Stimulated activated CD8-positive, alpha-beta memory T cell treated with anti-CD3 and anti-CD28 coated beads, Interleukin-2, amount 100 ng/mL, for 1 hour (primary cell): ENCODE results near the gene TRMT112.
"Not testable (repeated sequence)": the region's sequence is repeated elsewhere in the genome, so short reads cannot be mapped to it uniquely, and the experiment has no call there.

Experiments
- DNase-seq, 2 donors: peaks; one replicate each; pipeline ENCODE4 v3.0.0-alpha.2; 2020; ENCODE audit warnings: low read depth in 2 of 2

Gene TRMT112

DNA sequence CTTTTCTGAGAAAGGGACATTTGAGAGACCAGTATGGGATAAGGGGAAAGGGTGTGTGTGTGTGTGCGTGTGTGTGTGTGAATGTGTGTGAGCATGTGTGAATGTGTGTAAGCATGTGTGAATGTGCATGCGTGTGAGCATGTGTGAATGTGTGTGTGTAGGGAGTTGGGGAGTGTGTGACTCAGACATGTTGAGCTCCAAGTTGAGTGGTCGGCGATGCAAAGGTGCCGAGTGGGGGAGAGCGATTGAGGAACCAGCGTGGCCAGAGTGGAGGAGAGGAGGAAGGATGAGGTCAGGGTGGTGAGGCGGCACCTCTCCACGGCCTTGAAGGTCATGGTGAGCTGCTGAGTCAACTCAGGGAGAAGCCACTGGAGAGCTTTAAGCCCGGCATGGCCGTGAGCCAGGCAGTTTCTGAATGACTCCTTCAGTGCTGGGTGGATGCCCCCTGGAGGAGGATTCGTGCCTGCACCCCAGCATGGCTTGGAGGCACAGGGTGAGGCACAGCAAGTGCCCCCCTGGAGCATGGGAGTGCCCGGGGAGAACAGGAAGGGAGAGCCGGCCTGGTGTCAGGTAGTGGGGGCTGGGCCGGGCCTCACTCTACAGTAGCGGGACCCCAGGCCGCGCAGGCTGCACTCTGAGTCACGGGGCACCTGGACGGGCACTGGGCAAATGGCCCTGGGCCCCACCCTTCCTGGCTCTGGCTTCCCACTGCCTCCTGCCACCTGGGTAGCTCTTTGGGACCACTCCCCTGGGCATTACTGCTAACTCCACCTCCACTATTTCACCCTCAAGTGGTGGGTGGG lies 14.4 kb upstream of the TRMT112 start:
- DNase-seq: peak; percentile 45 to 55

- no peak for DNase-seq
Observed at GRCh38 chr11:64330888-64331287, 13.5 kb upstream of the TRMT112 start.

- no peak for DNase-seq
Observed at GRCh38 chr11:64327993-64328392, 10.6 kb upstream of the TRMT112 start.

DNA sequence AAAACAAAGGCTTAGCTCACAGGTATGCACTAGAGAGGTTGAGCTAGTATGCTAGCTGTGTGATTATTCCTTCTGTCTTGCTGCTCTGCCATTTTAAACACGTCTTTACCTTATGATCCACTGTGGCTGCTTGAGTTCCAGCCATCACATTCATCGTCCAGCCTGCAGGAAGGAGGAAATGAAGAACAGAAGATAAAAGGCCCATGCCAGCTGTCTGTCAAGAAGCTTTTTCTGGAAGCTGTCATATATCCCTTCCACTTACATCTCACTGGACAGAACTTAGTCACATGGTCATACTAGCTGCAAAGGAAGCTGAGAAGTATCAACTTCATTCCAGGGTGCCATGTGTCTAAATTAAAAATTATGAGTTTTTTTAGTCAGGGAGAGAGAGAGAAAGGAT lies 10.0 kb upstream of the TRMT112 start:
- no peak for DNase-seq

GRCh38 chr11:64324692-64325469 lies 7.5 kb upstream of the TRMT112 start:
- no peak for DNase-seq

DNA sequence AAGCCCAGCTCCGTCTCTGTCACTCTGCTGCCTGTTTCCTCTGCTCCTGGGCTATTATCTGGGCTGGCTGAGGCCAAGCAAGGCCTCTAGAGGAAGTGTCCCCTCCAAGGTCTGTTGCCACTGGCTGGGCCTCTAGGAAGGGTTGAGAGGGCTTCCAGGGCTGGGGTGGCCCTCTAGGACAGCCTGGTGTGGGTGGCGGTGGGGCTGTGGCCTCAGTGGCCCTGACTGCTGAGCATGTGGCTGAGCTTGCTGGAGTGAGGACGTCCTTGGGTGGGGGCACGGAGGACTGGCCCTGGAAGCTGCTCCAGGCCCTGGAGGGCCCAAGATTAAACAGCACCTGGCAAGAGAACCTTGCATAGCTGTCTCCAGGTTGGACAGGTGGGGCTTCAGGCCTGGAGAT lies 6.6 kb upstream of the TRMT112 start:
- not testable (repeated sequence) for DNase-seq

DNA sequence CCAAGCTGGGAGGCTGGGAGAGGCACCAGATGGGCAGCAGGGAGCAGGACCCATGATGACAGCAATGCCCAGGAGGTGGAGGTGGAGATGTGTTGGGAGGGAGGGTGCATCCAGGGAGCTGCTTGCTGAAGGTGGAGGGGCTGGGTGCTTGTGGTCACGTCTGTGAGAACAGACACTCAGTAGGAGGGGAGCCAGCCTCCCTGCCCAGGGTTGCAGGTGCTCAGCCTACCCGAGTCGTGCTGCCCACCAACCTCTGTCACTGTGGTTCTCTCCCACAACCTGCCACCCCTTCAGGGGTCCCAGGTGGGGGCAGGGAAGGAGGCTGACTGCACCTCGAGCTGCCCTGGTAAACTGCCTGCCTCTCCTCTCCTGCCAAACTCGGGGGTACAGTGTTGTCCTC lies 6.0 kb upstream of the TRMT112 start:
- no peak for DNase-seq

DNA sequence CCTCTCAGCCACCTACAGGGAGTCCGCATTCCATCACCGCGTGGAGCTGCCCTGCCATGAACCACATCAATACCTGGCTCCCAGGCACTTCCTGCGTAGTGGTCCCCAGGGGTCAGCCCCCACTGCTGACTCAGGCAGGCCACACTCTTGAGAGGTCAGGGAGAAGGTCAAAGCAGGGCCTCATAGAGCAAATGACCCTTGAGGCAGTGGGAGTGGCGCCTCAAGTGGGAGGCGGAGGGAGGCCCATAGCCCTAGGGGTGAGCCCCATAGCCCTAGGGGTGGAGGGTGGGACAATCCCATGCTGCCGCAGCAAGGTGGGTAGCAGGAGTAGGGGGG lies 5.5 kb upstream of the TRMT112 start:
- no peak for DNase-seq

DNA sequence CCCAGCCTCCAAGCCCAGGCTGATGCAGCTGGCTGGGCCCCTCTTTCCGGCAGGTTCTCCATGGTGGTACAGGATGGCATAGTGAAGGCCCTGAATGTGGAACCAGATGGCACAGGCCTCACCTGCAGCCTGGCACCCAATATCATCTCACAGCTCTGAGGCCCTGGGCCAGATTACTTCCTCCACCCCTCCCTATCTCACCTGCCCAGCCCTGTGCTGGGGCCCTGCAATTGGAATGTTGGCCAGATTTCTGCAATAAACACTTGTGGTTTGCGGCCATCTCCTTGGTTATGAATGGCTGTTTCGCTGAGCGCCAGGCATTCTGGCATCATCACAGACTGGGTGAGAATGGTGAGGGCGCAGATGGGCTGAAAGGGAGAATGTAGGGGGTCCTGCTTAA lies 4.2 kb upstream of the TRMT112 start:
- DNase-seq: no peak

- DNase-seq: no peak
Observed at GRCh38 chr11:64321026-64321425, 3.7 kb upstream of the TRMT112 start.

GRCh38 chr11:64320556-64320955 lies 3.2 kb upstream of the TRMT112 start:
- no peak for DNase-seq

DNA sequence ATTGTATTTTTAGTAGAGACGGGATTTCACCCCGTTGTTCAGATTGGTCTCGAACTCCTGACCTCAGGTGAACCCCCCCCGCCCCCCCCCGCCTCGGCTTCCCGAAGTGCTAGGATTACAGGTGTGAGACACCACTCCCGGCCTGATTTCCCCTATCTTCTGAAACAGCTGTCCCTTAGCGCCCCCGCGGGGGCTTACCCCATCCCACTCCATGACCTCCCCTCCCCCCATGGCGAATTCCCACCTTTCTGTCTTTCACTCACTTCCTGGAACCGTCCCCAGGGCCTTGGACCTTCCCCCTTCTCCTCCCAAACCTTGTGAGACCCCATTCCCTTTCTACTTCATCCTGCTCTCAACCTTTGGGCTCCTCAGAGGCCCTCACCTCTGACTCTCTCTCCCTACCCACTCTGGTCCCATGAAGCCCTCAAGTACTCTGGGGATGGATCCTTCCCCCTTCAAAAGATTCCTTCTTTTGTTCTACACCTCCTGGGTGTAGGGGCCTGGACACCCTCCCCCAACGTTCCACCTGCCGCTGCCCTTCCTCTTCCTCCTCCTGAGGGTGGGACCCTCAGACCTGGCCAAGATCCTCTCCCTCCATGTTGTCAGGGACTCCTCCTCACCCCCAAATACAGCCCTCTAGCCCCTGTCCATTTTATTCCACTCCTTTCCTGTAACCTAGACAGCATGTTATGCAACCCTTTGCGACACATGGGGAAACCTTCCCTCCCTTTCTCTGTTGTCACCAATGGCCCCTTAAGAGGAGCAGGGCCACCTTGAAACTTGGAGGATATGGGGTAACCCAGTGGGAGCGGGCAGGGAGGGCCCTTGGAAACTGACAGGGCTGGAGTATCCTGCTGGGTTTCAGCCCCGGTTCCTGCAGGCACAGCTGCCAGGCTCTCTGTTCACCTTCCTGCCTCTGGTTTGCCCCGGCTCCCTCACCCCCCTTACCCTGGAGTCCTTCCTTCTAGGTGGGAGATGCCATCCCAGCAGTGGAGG lies 1.7 kb upstream of the TRMT112 start:
- no peak for DNase-seq

- peak; percentile 87 to 88 for DNase-seq
Observed at GRCh38 chr11:64317961-64318765, 804 bp upstream of the TRMT112 start, which contains the start of gene PRDX5. Gene PRDX5, plus strand, starts transcription at chr11:64318121. Its CDS starts 95 bp downstream, at chr11:64318216.

DNA sequence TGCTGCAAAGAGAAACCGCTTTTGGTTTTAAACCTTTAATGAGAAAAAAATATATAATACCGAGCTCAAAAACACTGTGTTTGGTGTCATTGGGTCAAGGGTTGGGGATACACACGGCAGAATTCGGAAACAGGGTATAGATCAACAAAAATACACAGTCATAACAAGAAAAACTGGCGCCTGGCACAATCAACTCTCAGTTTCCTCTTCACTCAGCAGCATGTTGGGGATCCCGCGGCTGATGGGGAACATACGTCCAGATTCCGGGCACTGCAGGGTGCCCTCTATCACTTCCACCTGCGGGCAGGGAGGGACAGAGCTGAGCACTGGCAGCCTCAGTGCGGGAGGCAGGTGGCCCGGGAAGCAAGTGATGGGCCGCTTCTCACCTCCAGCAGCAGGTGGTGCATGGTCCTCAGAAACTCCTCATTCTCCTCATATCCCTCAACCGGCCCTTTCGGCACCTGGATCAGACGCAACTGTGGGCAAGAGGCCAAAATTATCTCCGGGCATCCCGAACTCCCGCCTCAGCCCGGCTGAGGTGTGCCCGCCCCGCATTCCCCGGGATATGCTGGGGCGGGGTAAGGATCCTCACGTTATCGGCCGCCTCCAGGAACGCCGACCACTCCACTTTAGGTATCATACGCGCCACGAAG lies 561 bp downstream of the TRMT112 start:
- no peak for DNase-seq

DNA sequence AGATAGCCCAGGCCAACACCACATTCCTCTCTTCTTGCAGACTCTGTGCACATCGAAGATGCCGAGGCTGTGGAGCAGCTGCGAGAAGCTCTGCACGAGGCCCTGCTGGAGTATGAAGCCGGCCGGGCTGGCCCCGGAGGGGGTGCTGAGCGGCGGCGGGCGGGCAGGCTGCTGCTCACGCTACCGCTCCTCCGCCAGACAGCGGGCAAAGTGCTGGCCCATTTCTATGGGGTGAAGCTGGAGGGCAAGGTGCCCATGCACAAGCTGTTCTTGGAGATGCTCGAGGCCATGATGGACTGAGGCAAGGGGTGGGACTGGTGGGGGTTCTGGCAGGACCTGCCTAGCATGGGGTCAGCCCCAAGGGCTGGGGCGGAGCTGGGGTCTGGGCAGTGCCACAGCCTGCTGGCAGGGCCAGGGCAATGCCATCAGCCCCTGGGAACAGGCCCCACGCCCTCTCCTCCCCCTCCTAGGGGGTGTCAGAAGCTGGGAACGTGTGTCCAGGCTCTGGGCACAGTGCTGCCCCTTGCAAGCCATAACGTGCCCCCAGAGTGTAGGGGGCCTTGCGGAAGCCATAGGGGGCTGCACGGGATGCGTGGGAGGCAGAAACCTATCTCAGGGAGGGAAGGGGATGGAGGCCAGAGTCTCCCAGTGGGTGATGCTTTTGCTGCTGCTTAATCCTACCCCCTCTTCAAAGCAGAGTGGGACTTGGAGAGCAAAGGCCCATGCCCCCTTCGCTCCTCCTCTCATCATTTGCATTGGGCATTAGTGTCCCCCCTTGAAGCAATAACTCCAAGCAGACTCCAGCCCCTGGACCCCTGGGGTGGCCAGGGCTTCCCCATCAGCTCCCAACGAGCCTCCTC lies 1.5 kb downstream of the TRMT112 start:
- DNase-seq: not testable (repeated sequence)

- DNase-seq: no peak
Observed at GRCh38 chr11:64314805-64315561, 2.4 kb downstream of the TRMT112 start.

DNA sequence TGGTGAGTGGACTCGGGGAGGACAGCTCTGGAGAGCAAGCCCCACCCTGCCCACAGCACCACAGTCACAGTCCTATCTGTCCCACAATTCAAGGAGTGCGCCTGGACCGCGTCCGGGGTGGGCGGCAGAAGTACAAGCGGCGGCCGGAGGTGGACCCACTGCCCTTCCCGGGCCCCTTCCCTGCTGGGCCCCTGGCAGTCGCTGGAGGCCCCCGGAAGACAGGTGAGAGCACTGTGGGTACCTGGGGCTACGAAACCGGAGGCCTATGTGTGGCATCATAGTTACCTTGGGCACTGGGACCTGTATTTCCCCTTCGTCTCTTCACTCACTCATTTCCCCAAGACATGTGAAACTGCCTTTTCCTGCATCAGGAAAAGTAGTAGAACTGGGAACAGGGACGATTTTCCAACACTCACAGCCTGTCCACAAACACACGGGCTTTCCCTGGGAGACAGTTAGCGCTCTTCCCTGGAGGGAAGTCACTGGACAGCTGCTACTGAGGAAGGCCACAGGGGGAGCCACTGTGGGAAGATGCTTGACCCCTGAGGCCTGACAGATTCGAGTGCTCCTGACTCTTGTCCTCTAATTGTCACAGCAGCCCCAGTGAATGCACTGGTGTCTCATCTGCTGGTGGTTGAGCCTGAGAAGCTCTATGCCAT lies 3.1 kb downstream of the TRMT112 start:
- no peak for DNase-seq

DNA sequence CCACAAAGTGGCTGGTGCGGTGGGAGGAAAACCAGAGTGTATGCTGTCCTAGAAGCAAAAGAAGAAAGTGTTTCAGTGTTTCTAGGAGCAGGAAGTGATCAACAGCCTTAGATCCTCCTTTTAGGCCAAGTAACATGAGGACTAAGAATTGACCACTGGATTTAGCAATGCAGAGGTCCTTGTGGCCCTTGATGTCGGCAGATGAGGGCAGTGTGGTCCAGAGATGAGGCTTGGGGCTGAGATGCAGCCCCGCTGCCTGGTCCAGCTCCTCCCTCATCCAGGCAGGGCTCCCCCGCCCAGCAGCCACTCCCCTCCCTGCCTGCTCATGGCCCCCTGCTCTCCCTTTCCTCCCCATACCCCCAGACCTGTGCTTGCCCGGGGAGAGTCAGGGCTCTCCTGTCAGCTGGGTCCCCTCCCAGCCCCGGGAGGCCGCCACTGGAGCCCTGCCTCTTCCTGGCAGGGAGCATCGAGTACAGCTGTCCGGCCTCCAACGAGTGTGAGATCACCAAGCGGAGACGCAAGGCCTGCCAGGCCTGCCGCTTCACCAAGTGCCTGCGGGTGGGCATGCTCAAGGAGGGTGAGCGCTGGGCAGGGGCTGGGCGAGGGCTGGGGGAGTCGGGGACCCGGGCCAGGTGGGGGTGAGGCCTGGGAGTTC lies 3.7 kb downstream of the TRMT112 start:
- no peak for DNase-seq
